DLD1 (cell line): Measurements from ENCODE around the gene CDK5.
"Not testable (repeated sequence)": the region's sequence is repeated elsewhere in the genome, so short reads cannot be mapped to it uniquely, and the experiment has no call there.

Source experiments
- in situ Hi-C: cut with HindIII; loops from 2 replicates; pipeline ENCODE4 v1.10.0; 2017; ENCODE audit warnings: low sequenced_read_pairs

Gene CDK5

GRCh38 chr7:151058781-151059366, 1.2 kb upstream of the CDK5 start:
- in situ Hi-C loops: no loop called here

- in situ Hi-C loops: no loop called here
Measured at GRCh38 chr7:151057989-151058780, 488 bp upstream of the CDK5 start.

DNA sequence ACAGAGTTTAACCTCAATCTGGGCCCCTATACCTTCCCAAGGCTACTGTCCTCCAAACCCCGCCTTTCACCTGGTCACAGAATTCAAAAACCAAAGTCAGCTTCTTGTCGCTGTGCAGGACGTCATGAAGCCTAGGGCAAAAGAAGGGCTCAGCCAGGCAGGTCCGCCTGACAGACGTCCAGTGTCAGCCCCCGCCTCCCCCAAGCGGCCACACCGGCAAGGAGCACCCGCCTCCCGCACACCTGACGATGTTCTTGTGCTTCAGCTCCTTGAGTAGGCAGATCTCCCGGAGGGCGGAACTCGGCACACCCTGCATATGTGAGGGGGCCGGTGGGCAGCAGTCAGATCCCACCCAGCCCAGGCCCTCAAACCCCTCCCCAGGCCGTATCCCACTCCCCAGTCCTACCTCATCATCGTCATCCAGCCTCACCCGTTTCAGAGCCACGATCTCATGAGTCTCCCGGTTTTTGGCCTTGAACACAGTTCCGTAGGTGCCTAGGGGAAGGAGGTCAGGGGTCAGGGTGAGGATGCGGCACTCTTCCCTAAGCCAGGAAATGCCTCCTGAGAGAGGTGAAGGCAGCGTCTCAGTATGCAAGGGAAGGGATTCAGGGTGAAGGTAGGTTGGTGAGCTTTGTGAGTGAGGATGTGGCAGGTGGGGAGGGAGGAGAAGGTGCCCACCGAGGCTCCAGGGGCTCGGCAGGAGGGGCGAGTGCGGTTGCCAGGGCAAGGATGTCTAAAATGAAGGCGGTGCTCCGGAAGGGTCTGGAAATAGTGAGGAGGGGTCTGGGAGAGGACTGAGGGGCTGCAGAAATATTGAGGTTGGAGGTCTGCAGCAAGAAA, 811 bp downstream of the CDK5 start:
- in situ Hi-C loops: no loop called here

DNA sequence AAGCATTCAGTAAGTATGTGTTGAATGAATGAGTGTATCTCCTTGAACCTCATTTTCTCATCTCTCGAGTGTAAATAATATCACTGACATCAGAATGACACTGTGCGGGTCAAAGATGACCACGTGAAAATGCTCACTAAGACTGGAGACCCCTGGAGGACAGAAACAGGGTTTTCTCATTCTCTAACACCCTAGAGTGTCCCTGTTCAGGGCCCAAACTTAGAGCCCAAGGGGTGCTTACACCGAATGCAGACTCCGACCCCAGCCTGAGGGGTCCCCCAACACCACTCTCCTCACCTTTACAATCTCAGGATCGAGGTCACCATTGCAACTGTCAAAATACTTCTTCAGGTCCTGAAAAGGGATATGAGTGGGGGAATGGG, 1.4 kb downstream of the CDK5 start:
- in situ Hi-C loops: no loop called here

GRCh38 chr7:151053751-151054150, 3.9 kb downstream of the CDK5 start:
- in situ Hi-C loops: no loop called here

DNA sequence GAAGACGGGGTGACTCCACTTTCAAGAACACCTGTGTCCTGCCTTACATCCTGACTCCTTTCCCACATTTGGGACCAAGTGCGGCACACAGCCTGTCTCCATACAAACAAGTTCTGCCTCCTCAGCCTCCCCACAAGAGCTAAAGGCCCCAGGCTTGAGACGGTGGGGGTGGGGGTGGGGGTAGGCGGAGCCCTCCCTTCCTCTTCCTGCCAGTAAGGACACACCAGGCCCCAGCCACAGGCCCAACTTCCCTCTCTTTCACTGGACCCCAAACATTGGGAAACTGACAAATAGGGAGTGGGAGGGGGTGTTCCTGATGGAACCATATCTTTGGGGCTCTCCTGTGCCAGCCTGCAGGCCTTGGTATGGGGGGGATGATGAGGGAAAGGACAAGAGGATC, 4.6 kb downstream of the CDK5 start:
- in situ Hi-C loops: no loop called here

GRCh38 chr7:151051108-151051507, 6.6 kb downstream of the CDK5 start:
- in situ Hi-C loops: no loop called here

GRCh38 chr7:151048911-151049463, 8.7 kb downstream of the CDK5 start:
- in situ Hi-C loops: no loop called here

DNA sequence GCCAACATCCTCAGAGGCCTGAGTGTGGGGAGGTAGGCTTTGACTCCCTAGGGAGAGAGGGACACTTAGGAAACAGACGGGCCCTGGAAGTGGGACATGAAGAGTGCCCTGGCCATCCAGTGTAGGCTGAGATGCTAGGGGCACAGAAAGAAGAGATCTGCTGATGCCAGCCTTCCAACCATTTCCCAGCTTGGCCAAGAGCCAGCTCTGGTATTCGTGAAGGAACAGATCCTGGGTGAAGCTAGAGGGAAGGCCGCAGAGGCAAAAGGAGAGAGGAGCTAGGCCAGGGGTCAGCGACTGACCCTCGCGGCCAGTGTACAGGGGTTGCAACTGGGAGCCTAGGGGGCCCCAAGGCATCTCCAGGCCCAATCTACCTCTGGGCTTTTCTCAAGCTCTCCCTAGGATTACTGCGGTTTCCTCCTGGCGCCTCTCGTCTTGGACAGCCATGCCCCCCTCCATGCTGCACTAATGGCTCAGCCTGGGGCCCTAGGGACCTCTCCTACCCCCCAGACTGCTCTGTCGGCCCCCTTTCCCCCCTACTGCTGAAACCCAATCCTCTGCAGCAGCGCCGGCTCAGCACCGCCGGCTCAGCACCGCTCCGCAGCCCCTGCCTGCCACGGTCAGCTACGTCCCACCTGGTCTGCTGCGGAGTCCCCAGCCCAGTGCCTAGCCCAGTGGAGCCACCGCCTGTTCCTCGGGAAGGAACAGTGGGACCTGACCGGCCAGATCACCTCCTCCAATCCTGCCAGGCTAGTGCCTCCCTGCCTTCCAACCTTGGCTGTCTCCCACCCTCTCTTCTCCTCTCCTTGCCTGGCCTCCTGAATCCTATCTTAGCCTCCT, 9.5 kb downstream of the CDK5 start, which contains the start of gene ASIC3:
Gene ASIC3 (plus strand): TSS at position 556 of the 840 bp plus-strand sequence. CDS start 355 bp downstream, outside the sequence.
- in situ Hi-C loops: no loop called here

DNA sequence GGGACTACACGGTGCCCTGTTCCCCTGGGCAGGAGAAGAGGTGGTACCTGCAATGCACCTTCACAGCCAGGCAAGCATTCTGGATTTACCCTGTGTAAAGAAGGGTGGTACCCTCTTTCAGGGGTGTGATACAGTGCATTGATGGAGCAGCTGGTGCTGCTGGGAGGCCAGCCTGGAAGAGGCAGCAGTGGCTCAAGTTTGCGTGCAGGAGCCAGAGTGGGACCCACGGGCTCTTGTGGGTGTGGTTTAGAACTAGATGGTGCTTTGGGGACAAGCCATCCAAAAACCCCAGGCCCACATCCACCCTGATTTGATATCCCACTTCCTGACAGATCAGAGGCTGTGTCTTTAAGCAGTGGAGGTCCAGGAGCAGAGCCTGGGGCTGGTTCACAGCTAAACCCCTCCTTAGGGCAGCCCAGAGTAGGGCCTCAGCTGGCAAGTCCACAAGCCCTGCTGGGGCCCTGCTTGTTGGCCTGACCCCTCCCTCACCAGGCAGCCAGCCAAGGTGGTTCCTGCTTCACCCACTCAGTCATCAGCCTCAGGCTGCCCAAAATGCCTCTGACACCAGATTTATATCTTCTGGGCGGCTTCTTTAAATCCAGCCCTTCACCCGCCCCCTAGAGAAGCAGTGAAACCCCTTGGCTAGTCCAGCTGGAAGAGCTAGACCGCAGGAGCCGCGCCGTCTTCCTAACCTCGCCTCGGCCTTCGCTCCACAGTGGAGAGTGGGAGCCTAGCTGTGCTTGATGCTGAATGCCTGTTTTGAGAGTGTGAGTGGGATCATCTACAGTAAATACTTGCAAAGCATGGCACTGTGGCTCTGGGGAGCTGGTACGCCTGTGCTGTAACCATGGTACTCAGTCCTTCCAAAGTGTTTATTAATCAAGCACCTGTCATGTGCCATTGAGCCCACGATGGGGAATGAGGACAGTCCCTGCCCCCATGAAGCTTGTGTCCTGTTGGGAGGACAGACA, 10.8 kb downstream of the CDK5 start:
- in situ Hi-C loops: no loop called here

- in situ Hi-C loops: no loop called here
Measured at GRCh38 chr7:151045967-151046366, 11.7 kb downstream of the CDK5 start.

DNA sequence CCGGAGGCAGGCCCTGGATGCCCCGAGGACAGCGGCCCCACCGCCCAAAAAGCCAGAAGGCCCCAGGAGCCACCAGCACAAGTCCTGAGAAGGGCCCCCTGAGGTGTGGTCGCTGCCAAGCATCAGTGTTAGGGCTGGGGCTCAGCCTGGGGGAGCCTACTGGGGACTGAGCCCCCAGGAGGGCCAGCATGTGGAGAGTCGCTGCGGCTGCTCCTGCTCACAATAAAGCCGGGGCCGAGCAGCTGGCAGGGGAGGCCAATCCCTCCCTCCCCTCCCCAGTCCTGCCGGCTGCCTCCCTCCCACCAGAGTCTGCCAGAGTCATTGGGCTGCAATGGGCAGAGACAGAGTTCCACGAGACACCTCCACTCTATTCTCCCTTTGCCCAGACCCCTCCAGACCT, 12.4 kb downstream of the CDK5 start:
- in situ Hi-C loops: no loop called here

DNA sequence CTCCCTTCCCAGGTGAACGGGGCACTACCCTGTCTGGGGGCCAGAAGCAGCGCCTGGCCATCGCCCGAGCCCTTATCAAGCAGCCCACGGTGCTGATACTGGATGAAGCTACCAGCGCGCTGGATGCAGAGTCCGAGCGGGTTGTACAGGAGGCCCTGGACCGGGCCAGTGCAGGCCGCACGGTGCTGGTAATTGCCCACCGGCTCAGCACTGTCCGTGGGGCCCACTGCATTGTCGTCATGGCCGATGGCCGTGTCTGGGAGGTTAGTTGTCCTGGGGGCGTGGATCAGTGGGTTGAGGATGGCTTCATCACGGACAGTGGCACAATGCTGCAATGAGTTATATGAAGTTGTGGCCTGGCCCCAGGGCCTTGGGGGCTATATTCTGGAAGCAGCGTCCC, 13.7 kb downstream of the CDK5 start:
- in situ Hi-C loops: no loop called here

GRCh38 chr7:151043449-151043848, 14.2 kb downstream of the CDK5 start:
- in situ Hi-C loops: not testable (repeated sequence)

DNA sequence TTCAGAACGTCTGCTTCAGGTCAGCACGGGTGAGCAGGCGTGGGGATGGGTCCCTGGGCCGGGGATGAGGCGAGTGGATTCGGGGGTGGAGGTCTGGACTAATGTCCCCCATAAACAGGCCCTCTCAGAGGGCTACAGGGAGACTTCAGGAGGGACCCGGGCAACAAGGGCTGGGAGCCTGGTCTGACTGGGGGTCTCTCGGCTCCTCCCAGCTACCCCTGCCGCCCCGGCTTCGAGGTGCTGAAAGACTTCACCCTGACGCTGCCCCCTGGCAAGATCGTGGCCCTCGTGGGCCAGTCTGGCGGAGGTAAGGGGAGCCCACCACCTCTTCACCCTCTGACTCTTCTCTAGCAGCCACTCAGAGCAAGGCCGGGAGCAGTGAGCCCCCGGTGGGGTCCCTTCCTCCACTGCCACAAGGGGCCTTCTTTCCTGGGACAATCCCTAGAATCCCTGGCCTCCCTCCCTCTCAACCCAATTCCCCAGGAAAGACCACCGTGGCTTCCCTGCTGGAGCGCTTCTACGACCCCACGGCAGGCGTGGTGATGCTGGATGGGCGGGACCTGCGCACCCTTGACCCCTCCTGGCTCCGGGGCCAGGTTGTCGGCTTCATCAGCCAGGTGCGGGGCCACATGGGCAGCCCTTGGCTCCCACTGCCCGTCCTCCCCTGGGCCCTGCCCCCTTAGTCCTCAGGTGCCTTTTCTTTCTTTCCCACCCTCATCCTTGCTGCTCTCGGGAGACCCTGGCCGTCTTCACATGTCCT, 16.9 kb downstream of the CDK5 start:
- in situ Hi-C loops: no loop called here

- in situ Hi-C loops: no loop called here
Measured at GRCh38 chr7:151039850-151040548, 17.7 kb downstream of the CDK5 start.

GRCh38 chr7:151038951-151039849, 18.5 kb downstream of the CDK5 start:
- in situ Hi-C loops: no loop called here
